Smooth muscle cell (in vitro differentiated cells): Measurements from ENCODE around the gene VPS37C. TPM values are rescaled to one million over a fixed set of nuclear protein-coding genes. Genes with fewer than 3 reads are reported as not detected.

Experiments used
- DNase-seq: peaks from one replicate; lab custom pipeline; 2025; ENCODE audit not compliant: unreplicated experiment; lab: John Stamatoyannopoulos, UW
- H2AFZ ChIP-seq: fragments of 200-600 bp; sonication (generic); 2 replicates; pipeline ENCODE4 v1.6.0; 2016; ENCODE audit warnings: antibody characterized with exemption, low read depth, mild to moderate bottlenecking
- H3F3A ChIP-seq: fragments of 200-600 bp; sonication (generic); 2 replicates; pipeline ENCODE4 v1.6.0; 2017; ENCODE audit warnings: antibody characterized with exemption, low read depth
- H3K27ac ChIP-seq: fragments of 200-600 bp; sonication (generic); 2 replicates; pipeline ENCODE4 v1.5.1; 2016; ENCODE audit warnings: low read depth, mild to moderate bottlenecking
- H3K27me3 ChIP-seq: fragments of 200-600 bp; sonication (generic); 2 replicates; pipeline ENCODE4 v1.6.1; 2016; ENCODE audit warnings: low read depth, mild to moderate bottlenecking
- H3K36me3 ChIP-seq: fragments of 200-600 bp; sonication (generic); 2 replicates; pipeline ENCODE4 v1.5.1; 2016; ENCODE audit warnings: low read depth
- H3K4me1 ChIP-seq: fragments of 200-600 bp; sonication (generic); 2 replicates; pipeline ENCODE4 v1.5.1; 2016; ENCODE audit warnings: low read depth
- H3K4me2 ChIP-seq: fragments of 200-600 bp; sonication (generic); 2 replicates; pipeline ENCODE4 v1.6.0; 2016; ENCODE audit warnings: mild to moderate bottlenecking
- H3K4me3 ChIP-seq: fragments of 200-600 bp; sonication (generic); 2 replicates; pipeline ENCODE4 v1.5.1; 2016; ENCODE audit warnings: mild to moderate bottlenecking
- H3K79me2 ChIP-seq: fragments of 200-600 bp; sonication (generic); 2 replicates; pipeline ENCODE4 v1.6.0; 2016; ENCODE audit warnings: low read depth, mild to moderate bottlenecking
- H3K9ac ChIP-seq: fragments of 200-600 bp; sonication (generic); 2 replicates; pipeline ENCODE4 v1.6.0; 2016; ENCODE audit warnings: low read depth
- H3K9me3 ChIP-seq: fragments of 200-600 bp; sonication (generic); replicated peaks from 2 replicates; pipeline ENCODE4 v1.5.1; 2016; ENCODE audit warnings: low read depth
- H4K20me1 ChIP-seq: fragments of 200-600 bp; sonication (generic); 2 replicates; pipeline ENCODE4 v1.6.0; 2016; ENCODE audit warnings: low read depth
- WGBS: methylation state at CpG from one replicate; pipeline ENCODE4 v1.1.7; 2016; ENCODE audit warnings: low lambda C conversion rate; 5-methylcytosine and 5-hydroxymethylcytosine counted together
- polyA plus RNA-seq: library from polyadenylated mRNA; unstranded; fragments of >200 nt; fragmentation: Nextera tagmentation; extraction: Ambion mirVana; gene quantifications from 2 replicates; pipeline ENCODE4 v1.2.1, GENCODE V29; 2016
- total RNA-seq: library from RNA; depleted of rRNA; stranded (reverse); fragments of >200 nt; gene quantifications from 2 replicates; pipeline ENCODE4 v1.2.3, GENCODE V29; 2014
- TF ChIP-seq, protein P1 (sequence below): fragments of 200-600 bp; sonication (generic); IDR thresholded peaks from 2 replicates; pipeline ENCODE4 v1.5.1; 2017; ENCODE audit warnings: borderline replicate concordance, mild to moderate bottlenecking, antibody characterized with exemption; ENCODE audit not compliant: insufficient read depth, poor library complexity, severe bottlenecking

The VPS37C gene
- total and polyA plus RNA-seq, 2 experiments from 2014 or later: 8.8 to 15.4 TPM

DNA sequence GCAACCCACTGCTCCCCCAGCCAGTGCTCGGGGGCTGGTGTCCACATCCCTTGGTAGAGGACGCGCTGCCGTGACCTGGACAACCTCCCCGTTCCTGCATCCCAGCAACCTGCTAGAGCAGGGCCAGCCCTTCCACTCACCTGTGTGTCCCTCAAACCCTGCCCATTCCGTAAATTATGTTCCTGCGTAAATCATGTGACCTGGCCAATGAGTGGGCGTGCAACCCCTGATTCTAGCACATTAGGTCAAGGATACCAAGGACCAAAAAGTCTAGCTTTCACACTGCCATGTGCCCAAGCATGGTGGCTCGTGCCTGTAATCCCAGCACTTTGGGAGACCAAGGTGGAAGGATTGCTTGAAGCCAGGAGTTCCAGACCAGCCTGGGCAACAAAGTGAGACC is 33.2 kb downstream of the VPS37C start:
- TF ChIP-seq, protein P1, sequence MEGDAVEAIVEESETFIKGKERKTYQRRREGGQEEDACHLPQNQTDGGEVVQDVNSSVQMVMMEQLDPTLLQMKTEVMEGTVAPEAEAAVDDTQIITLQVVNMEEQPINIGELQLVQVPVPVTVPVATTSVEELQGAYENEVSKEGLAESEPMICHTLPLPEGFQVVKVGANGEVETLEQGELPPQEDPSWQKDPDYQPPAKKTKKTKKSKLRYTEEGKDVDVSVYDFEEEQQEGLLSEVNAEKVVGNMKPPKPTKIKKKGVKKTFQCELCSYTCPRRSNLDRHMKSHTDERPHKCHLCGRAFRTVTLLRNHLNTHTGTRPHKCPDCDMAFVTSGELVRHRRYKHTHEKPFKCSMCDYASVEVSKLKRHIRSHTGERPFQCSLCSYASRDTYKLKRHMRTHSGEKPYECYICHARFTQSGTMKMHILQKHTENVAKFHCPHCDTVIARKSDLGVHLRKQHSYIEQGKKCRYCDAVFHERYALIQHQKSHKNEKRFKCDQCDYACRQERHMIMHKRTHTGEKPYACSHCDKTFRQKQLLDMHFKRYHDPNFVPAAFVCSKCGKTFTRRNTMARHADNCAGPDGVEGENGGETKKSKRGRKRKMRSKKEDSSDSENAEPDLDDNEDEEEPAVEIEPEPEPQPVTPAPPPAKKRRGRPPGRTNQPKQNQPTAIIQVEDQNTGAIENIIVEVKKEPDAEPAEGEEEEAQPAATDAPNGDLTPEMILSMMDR: no peak
- no peaks in the 10 kb centered on the region for H3K9me3 ChIP-seq
- no peak overlapping the region for H3K27ac ChIP-seq
- peaks cover 14% of the 10 kb centered on the region for H3F3A ChIP-seq
- no peaks in the 10 kb centered on the region for H3K27me3 ChIP-seq
- H2AFZ ChIP-seq: no peak overlapping the region
- no peak overlapping the region for H3K4me2 ChIP-seq
- DNase-seq: no peak
- no peak overlapping the region for H3K4me3 ChIP-seq
- H3K9ac ChIP-seq: no peak overlapping the region
- H3K36me3 ChIP-seq: no peaks in the 10 kb centered on the region
- H4K20me1 ChIP-seq: peaks cover 7% of the 10 kb centered on the region
- WGBS: 88% methylated on average over 9 of the region's 9 CpGs
- no peaks in the 10 kb centered on the region for H3K4me1 ChIP-seq
- no peaks in the 10 kb centered on the region for H3K79me2 ChIP-seq

DNA sequence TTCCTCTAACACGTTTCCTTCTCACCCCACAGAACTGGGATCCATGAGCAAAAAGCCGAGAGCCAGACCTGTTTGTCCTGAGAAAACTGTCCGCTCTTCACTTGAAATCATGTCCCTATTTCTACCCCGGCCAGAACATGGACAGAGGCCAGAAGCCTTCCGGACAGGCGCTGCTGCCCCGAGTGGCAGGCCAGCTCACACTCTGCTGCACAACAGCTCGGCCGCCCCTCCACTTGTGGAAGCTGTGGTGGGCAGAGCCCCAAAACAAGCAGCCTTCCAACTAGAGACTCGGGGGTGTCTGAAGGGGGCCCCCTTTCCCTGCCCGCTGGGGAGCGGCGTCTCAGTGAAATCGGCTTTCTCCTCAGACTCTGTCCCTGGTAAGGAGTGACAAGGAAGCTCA is 35.0 kb downstream of the VPS37C start:
- TF ChIP-seq, protein P1: no peak
- no peaks in the 10 kb centered on the region for H3K4me1 ChIP-seq

DNA sequence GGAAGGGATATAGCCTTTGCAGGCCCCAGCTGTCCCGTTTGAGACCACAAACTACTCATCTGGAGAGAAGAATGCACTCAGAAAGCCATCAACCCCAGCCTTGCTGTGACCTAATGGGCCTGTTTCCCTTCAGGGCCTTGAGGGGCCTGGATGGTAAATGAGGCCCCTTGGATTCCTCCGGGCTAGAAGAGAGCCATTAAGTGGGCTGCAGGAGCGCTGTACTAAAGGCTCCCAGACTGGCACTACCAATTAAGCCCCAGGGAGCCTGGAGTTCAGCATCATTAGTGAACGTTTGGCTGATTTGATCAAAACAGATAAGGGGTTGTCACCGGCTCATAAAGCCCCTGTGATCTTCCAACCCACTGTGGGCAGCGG is 35.9 kb downstream of the VPS37C start:
- DNase-seq: no peak
- Histone ChIP-seq H3K4me1 (peaks cover 6% of the 10 kb centered on the region), H4K20me1 (peaks cover 7% of the 10 kb centered on the region), H3K27ac (no peak overlapping the region), H3K36me3 (no peaks in the 10 kb centered on the region), H3K79me2 (no peaks in the 10 kb centered on the region), H3K4me3 (no peak overlapping the region), H3K27me3 (no peaks in the 10 kb centered on the region), H2AFZ (no peak overlapping the region), H3K9me3 (no peaks in the 10 kb centered on the region), H3F3A (peaks cover 10% of the 10 kb centered on the region), H3K4me2 (no peak overlapping the region), H3K9ac (no peak overlapping the region)
- TF ChIP-seq, protein P1: no peak
- WGBS: 11% methylated on average over 6 of the region's 6 CpGs

More for the DNA sequence above, 35.0 kb downstream of the VPS37C start:
- Histone ChIP-seq H3K9ac (no peak overlapping the region), H3K27me3 (no peaks in the 10 kb centered on the region), H3K4me3 (no peak overlapping the region), H3K79me2 (no peaks in the 10 kb centered on the region), H3K36me3 (no peaks in the 10 kb centered on the region), H2AFZ (no peak overlapping the region), H4K20me1 (peaks cover 7% of the 10 kb centered on the region), H3F3A (peaks cover 14% of the 10 kb centered on the region), H3K9me3 (no peaks in the 10 kb centered on the region), H3K27ac (no peak overlapping the region), H3K4me2 (no peak overlapping the region)
- DNase-seq: no peak
- 87% methylated on average over 14 of the region's 14 CpGs for WGBS

DNA sequence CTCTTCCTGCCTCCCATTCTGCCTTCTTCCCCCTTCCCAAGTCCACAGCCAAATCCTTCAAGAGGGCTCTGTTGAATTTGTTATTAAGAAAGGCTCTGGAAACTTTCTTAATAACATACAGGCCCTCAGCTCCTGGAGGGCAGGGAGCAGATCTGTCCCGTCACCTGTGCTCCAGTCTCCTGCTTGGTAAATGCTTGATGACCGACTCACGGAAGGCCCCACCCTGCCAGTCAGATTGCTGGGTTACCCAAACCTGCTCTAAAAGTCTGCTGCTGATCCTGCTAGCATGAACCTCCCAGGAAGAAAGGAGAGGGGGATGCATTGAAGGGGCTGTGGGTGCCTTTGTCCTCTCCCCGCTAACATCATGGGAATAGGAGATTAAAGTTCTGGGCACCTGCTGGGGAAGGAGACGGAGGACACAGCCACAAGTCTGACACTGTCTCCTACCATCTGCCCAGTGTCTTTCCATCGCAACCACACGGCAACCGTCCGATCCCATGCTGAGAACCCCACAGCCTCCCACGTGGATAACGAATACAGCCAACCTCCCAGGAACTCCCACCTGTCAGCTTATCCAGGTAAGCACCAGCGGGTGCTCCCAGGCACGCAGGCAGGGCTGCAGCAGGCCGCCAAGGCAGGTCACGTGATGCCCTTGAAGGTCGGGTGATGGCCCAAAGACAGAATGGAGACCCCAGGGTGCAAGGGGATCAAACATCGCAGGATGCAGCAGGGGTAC is 36.5 kb downstream of the VPS37C start:
- Histone ChIP-seq H3K4me3 (no peak overlapping the region), H3K4me2 (no peak overlapping the region), H3F3A (peaks cover 9% of the 10 kb centered on the region), H2AFZ (no peak overlapping the region), H4K20me1 (peaks cover 7% of the 10 kb centered on the region), H3K9ac (no peak overlapping the region), H3K27me3 (no peaks in the 10 kb centered on the region), H3K79me2 (no peaks in the 10 kb centered on the region), H3K9me3 (no peaks in the 10 kb centered on the region), H3K27ac (no peak overlapping the region), H3K36me3 (no peaks in the 10 kb centered on the region), H3K4me1 (peaks cover 6% of the 10 kb centered on the region)
- no peak for DNase-seq
- 70% methylated on average over 17 of the region's 17 CpGs for WGBS
- TF ChIP-seq, protein P1: no peak
